Measurements from ENCODE around the gene FJX1. TPM values are rescaled to one million over a fixed set of nuclear protein-coding genes. Genes with fewer than 3 reads are reported as not detected.

The FJX1 gene
- total RNA-seq, 2 donors from 2014 or later: 1.1 to 9.4 TPM

- intact Hi-C loops (cut with DNase I): no loop called here
- no peak for ATAC-seq
- DNase-seq: no peak
Observed at GRCh38 chr11:35602160-35602793, 16.0 kb upstream of the FJX1 start.

DNA sequence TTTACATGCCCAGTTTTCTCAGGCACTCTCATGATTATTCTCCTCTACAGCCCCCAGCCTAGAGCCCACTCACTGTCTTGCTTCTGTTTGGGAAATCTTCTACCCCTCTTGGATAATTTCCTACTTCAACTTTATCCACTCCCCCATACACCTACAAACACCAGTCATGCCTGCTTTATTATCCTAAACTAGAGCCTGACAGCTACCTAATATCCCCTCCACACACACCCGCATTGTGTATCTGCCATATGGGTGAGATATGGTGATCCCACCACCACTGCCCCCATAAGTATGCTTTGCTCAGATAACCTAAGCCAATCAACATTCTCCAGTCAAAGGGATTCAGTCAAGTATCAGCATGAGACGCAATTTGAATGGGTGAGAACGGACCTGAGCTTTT lies 15.3 kb upstream of the FJX1 start:
- intact Hi-C loops (cut with DNase I): no loop called here
- ATAC-seq (no peak), DNase-seq (no peak)

GRCh38 chr11:35605706-35606105 lies 12.6 kb upstream of the FJX1 start:
- ATAC-seq (peak in 1 of 2 donors; percentile 22), DNase-seq (peak; percentile 26)
- intact Hi-C loops (cut with DNase I): no loop called here

DNA sequence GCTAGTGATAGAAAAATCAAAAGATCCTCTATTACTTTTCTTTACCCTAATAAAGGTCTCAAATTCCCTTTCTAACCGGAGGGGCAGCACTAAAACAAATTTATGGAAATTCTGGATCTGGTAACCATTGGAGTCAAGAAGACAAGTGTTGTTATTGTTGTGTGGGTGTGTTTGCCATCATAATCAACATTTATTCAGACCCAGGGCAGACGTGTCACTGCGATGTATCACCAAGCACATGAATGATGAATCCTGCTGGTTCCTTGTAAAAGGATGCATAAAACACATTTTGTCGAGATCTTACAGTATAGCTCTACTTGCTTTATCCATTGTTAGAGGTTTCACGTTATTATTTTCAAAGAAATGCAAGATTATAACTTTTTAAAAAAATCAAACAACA lies 12.1 kb upstream of the FJX1 start:
- DNase-seq (no peak), ATAC-seq (no peak)
- intact Hi-C loops (cut with DNase I): no loop called here

- DNase-seq (no peak), ATAC-seq (no peak)
- intact Hi-C loops (cut with DNase I): no loop called here
Observed at GRCh38 chr11:35608502-35608901, 9.8 kb upstream of the FJX1 start.

GRCh38 chr11:35609656-35610055 lies 8.6 kb upstream of the FJX1 start:
- DNase-seq: no peak
- intact Hi-C loops (cut with DNase I): loop anchor here in 1 of 2 donors (10.0 kb wide), 1 partner anchor 645 kb away; no protein-coding TSS in a partner anchor
- ATAC-seq: no peak

GRCh38 chr11:35610631-35611030 lies 7.6 kb upstream of the FJX1 start:
- ATAC-seq (peak; percentile 59 to 88), DNase-seq (no peak)
- intact Hi-C loops (cut with DNase I): loop anchor here in 1 of 2 donors (10.0 kb wide), 1 partner anchor 644 kb away; no protein-coding TSS in a partner anchor

GRCh38 chr11:35611741-35612140 lies 6.5 kb upstream of the FJX1 start:
- intact Hi-C loops (cut with DNase I): loop anchor here in 1 of 2 donors (10.0 kb wide), 1 partner anchor 643 kb away; no protein-coding TSS in a partner anchor
- ATAC-seq: no peak
- no peak for DNase-seq

GRCh38 chr11:35614939-35615569 lies 3.2 kb upstream of the FJX1 start:
- DNase-seq: no peak
- intact Hi-C loops (cut with DNase I): loop anchor here (2.0 to 10.0 kb wide), 4 partner anchors 207 to 652 kb away; no protein-coding TSS in a partner anchor
- no peak for ATAC-seq

DNA sequence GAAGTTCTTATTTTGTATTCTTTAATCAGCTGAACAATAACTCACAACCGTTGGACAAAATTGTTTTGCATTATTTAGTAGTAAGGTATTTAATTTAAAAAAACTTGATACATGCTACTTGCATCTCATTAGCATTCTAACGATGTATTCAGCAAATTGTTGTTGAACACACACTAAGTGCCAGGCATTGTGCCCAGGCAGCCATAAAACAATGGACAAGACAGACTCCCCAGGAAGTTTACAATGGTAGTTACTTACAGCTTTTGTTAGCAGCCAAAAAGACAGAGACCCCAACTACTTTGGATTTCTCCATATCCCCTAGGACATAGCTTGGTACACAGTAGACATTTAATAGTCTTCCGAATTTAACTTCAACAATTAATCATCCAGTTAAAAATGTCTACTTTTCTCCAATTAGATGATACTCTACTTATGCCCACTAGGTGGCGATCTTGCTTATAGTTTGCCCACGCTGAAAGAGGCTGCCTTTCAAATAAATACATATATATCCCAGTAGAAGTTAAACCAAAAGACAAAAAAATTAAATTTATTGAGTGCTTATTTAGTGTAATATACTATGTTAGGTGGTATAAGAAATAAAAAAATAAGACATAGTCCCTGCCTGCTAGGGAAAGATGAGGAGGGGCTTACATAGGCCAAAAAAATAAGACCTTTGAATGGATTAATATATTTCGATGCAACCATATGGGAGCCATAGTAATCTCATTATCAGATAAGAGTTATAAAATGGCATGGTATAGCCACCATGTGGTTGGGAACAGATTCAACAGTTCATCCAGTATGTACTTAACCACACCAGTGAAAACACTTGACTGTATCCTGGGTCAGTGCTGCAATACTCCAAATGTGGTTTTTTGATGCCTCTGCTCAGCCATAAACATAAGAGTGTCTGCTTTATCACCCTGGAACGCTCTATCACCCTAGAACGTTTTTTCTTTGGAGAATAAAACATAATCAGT lies 2.0 kb upstream of the FJX1 start:
- no peak for ATAC-seq
- DNase-seq: no peak
- intact Hi-C loops (cut with DNase I): loop anchor here (1.0 to 10.0 kb wide), 5 partner anchors 206 to 651 kb away; no protein-coding TSS in a partner anchor

GRCh38 chr11:35617316-35617686 lies 959 bp upstream of the FJX1 start:
- ATAC-seq (no peak), DNase-seq (no peak)
- intact Hi-C loops (cut with DNase I): loop anchor here (5.0 to 10.0 kb wide), 3 partner anchors 205 to 638 kb away; no protein-coding TSS in a partner anchor

DNA sequence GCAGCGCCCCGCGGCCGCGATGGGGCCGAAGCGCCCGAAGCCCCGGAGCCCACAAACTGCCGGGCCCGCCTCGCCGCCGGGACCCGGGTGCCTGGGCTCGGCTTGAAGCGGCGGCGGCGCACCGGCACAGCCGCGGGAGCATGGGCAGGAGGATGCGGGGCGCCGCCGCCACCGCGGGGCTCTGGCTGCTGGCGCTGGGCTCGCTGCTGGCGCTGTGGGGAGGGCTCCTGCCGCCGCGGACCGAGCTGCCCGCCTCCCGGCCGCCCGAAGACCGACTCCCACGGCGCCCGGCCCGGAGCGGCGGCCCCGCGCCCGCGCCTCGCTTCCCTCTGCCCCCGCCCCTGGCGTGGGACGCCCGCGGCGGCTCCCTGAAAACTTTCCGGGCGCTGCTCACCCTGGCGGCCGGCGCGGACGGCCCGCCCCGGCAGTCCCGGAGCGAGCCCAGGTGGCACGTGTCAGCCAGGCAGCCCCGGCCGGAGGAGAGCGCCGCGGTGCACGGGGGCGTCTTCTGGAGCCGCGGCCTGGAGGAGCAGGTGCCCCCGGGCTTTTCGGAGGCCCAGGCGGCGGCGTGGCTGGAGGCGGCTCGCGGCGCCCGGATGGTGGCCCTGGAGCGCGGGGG lies 346 bp downstream of the FJX1 start:
- intact Hi-C loops (cut with DNase I): loop anchor here (5.0 to 10.0 kb wide), 3 partner anchors 204 to 636 kb away; no protein-coding TSS in a partner anchor
- peak; percentile 41 for DNase-seq
- peak; percentile 36 to 46 for ATAC-seq

DNA sequence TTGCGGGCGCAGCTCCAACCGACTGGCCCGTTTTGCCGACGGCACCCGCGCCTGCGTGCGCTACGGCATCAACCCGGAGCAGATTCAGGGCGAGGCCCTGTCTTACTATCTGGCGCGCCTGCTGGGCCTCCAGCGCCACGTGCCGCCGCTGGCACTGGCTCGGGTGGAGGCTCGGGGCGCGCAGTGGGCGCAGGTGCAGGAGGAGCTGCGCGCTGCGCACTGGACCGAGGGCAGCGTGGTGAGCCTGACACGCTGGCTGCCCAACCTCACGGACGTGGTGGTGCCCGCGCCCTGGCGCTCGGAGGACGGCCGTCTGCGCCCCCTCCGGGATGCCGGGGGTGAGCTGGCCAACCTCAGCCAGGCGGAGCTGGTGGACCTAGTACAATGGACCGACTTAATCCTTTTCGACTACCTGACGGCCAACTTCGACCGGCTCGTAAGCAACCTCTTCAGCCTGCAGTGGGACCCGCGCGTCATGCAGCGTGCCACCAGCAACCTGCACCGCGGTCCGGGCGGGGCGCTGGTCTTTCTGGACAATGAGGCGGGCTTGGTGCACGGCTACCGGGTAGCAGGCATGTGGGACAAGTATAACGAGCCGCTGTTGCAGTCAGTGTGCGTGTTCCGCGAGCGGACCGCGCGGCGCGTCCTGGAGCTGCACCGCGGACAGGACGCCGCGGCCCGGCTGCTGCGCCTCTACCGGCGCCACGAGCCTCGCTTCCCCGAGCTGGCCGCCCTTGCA lies 1.0 kb downstream of the FJX1 start:
- intact Hi-C loops (cut with DNase I): loop anchor here (5.0 to 10.0 kb wide), 3 partner anchors 203 to 636 kb away; no protein-coding TSS in a partner anchor
- DNase-seq: peak; percentile 49
- ATAC-seq: peak; percentile 35 to 41

- peak; percentile 40 for DNase-seq
- no peak for ATAC-seq
- intact Hi-C loops (cut with DNase I): loop anchor here (5.0 to 10.0 kb wide), 4 partner anchors 42 to 635 kb away; partner anchors contain the start of gene TRIM44 (in 1 of the 2)
Observed at GRCh38 chr11:35619855-35620640, 1.8 kb downstream of the FJX1 start.

DNA sequence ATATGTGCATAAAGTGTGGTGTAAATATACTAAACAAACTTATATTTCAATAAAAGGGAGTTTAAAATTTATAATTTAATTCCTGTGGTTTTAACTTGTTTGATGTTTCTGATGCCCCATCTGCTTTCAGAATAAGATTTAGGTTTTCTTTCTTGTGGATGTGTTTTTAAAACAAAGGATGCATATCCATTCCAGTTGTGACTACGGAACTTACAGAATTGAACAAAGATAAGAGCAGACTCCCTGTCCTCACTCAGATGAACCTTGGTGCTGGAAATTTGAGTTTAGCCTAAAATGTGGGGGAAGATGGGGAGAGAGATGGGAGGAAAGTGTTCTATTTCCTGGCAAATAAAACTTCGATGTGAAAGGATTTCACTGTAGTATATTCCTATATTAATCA lies 2.5 kb downstream of the FJX1 start:
- intact Hi-C loops (cut with DNase I): loop anchor here in 1 of 2 donors (5.0 kb wide), 1 partner anchor 42 kb away; the partner anchor contains the start of gene TRIM44
- no peak for ATAC-seq
- no peak for DNase-seq

GRCh38 chr11:35621620-35622019 lies 3.4 kb downstream of the FJX1 start:
- intact Hi-C loops (cut with DNase I): loop anchor here in 1 of 2 donors (5.0 kb wide), 1 partner anchor 41 kb away; the partner anchor contains the start of gene TRIM44
- ATAC-seq (no peak), DNase-seq (no peak)

GRCh38 chr11:35622070-35622469 lies 3.8 kb downstream of the FJX1 start:
- DNase-seq (no peak), ATAC-seq (no peak)
- intact Hi-C loops (cut with DNase I): loop anchor here in 1 of 2 donors (5.0 kb wide), 1 partner anchor 40 kb away; the partner anchor contains the start of gene TRIM44
